GM18505 (cell line): ENCODE results near the gene CDC14A.

Experiments used
- ATAC-seq: cut with Tn5 transposase; IDR thresholded peaks from one replicate; pipeline ENCODE4 v1.9.1; 2021; ENCODE audit not compliant: unreplicated experiment
- POLR2A ChIP-seq: IDR thresholded peaks from 4 replicates; pipeline ENCODE4 v1.6.1; 2011; ENCODE audit warnings: borderline replicate concordance; ENCODE audit not compliant: insufficient read depth, insufficient read length; ENCODE audit errors: extremely low read depth

The CDC14A gene

GRCh38 chr1:100544791-100545190, 192.5 kb downstream of the CDC14A start:
- TF ChIP-seq POLR2A = no peak
- ATAC-seq = no peak

- no peak for TF ChIP-seq POLR2A
- ATAC-seq = no peak
Measured at GRCh38 chr1:100545855-100546254, 193.5 kb downstream of the CDC14A start.

- no peak for TF ChIP-seq POLR2A
- no peak for ATAC-seq
Measured at GRCh38 chr1:100552031-100552430, 199.7 kb downstream of the CDC14A start.

GRCh38 chr1:100552922-100553321, 200.6 kb downstream of the CDC14A start:
- no peak for ATAC-seq
- TF ChIP-seq POLR2A = no peak

- TF ChIP-seq POLR2A = no peak
- no peak for ATAC-seq
Measured at GRCh38 chr1:100556181-100556580, 203.9 kb downstream of the CDC14A start.

- no peak for ATAC-seq
- no peak for TF ChIP-seq POLR2A
Measured at GRCh38 chr1:100556925-100557605, 204.8 kb downstream of the CDC14A start.

- ATAC-seq = no peak
Measured at GRCh38 chr1:100557606-100557953, 205.3 kb downstream of the CDC14A start.

GRCh38 chr1:100565533-100565932, 213.2 kb downstream of the CDC14A start:
- no peak for TF ChIP-seq POLR2A
- peak; percentile 82 for ATAC-seq

More at GRCh38 chr1:100557606-100557953, 205.3 kb downstream of the CDC14A start:
- TF ChIP-seq POLR2A = no peak

GRCh38 chr1:100565937-100566699, 213.8 kb downstream of the CDC14A start:
- TF ChIP-seq POLR2A = no peak

GRCh38 chr1:100567062-100567461, 214.8 kb downstream of the CDC14A start:
- ATAC-seq = no peak
- TF ChIP-seq POLR2A = no peak

More at GRCh38 chr1:100565937-100566699, 213.8 kb downstream of the CDC14A start:
- ATAC-seq = no peak
